ENCODE measurements around the gene MCM3.

MCM3 gene

GRCh38 chr6:52221302-52221701 lies 63.2 kb downstream of the MCM3 start:
- no peak overlapping the region for H3K27ac ChIP-seq
- no peak for DNase-seq
- no peaks in the 10 kb centered on the region for H3K27me3 ChIP-seq (replicated peaks)
- in situ Hi-C loops (cut with HindIII; ENCODE audit: low pct_ligation_motif_present, low sequenced_read_pairs) = no loop called here
- H3K36me3 ChIP-seq (replicated peaks) = no peaks in the 10 kb centered on the region
- TF ChIP-seq CTCF (IDR thresholded peaks at IDR 0.05; ENCODE audit: low read depth, low read length, missing control alignments) = no peak
- no peak overlapping the region for H3K4me3 ChIP-seq (ENCODE audit: low read depth, low read length)

GRCh38 chr6:52217761-52218160 lies 66.8 kb downstream of the MCM3 start:
- Histone ChIP-seq H3K4me3 (ENCODE audit: low read depth, low read length) (no peak overlapping the region), H3K36me3 (replicated peaks) (no peaks in the 10 kb centered on the region), H3K27me3 (replicated peaks) (no peaks in the 10 kb centered on the region), H3K27ac (no peak overlapping the region)
- in situ Hi-C loops (cut with HindIII; ENCODE audit: low pct_ligation_motif_present, low sequenced_read_pairs) = no loop called here
- no peak for DNase-seq
- no peak for TF ChIP-seq CTCF (IDR thresholded peaks at IDR 0.05; ENCODE audit: low read depth, low read length, missing control alignments)

GRCh38 chr6:52216932-52217575 lies 67.5 kb downstream of the MCM3 start:
- DNase-seq = no peak
- no peaks in the 10 kb centered on the region for H3K36me3 ChIP-seq (replicated peaks)
- in situ Hi-C loops (cut with HindIII; ENCODE audit: low pct_ligation_motif_present, low sequenced_read_pairs) = no loop called here

GRCh38 chr6:52215787-52216186 lies 68.8 kb downstream of the MCM3 start:
- Histone ChIP-seq H3K27ac (no peak overlapping the region), H3K36me3 (replicated peaks) (no peaks in the 10 kb centered on the region), H3K4me3 (ENCODE audit: low read depth, low read length) (no peak overlapping the region), H3K27me3 (replicated peaks) (no peaks in the 10 kb centered on the region)
- in situ Hi-C loops (cut with HindIII; ENCODE audit: low pct_ligation_motif_present, low sequenced_read_pairs) = no loop called here
- no peak for DNase-seq
- no peak for TF ChIP-seq CTCF (IDR thresholded peaks at IDR 0.05; ENCODE audit: low read depth, low read length, missing control alignments)

More at GRCh38 chr6:52216932-52217575, 67.5 kb downstream of the MCM3 start:
- no peak overlapping the region for H3K27ac ChIP-seq
- H3K4me3 ChIP-seq (ENCODE audit: low read depth, low read length) = no peak overlapping the region
- H3K27me3 ChIP-seq (replicated peaks) = no peaks in the 10 kb centered on the region
- no peak for TF ChIP-seq CTCF (IDR thresholded peaks at IDR 0.05; ENCODE audit: low read depth, low read length, missing control alignments)
